ENCODE measurements around the gene EHBP1. TPM values are rescaled to one million over a fixed set of nuclear protein-coding genes. Genes with fewer than 3 reads are reported as not detected.

EHBP1 gene
- total and polyA plus RNA-seq, 2 donors (not counting 3 experiments of a cell fraction or from before 2014, with no cell fraction given): 8.4 to 34.8 TPM

DNA sequence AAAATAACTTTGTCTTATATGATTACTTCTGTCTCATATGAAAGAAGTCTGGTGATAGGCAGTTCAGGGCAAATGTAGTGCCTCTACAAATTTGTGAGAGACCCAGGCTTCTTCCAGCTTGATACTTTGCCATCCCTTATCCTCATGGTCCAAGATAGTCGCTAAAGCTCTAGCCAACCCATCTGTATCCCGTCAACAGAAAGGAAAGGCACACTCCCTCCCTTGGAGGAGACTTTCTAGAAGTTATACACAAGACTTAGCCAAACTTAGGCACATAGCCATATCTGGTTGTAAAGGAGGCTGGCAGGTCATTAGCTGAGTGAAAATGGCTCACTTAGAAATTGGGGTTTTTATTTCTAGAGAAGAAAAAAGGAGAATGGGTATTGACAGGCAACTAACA is 14.3 kb upstream of the EHBP1 start:
- DNase-seq (ENCODE audit: low read depth, low spot score) (no peak), FAIRE-seq (no peak)
- no TSS peak for BruUV-seq (replicated peaks)
- H3K4me1 ChIP-seq (ENCODE audit: control insufficient read depth, extremely low read depth, insufficient read depth, low read length): no peaks in the 10 kb centered on the region
- no peaks in the 10 kb centered on the region for H4K20me1 ChIP-seq (replicated peaks; ENCODE audit: control insufficient read depth, extremely low read depth, insufficient read depth, low read length)
- no peak overlapping the region for H3K4me3 ChIP-seq (replicated peaks in 1 of 3; ENCODE audit: insufficient read depth in 1 of 3, low read depth in 1 of 3, low read length in 3 of 3)
- H3K9ac ChIP-seq (replicated peaks; ENCODE audit: extremely low read depth, insufficient read depth, low read length): no peak overlapping the region
- no peak overlapping the region for H2AFZ ChIP-seq (ENCODE audit: low read depth, low read length)
- dilution Hi-C loops (cut with MboI; ENCODE audit: extremely low pct_ligation_motif_present, low sequenced_read_pairs) (no loop called here), intact Hi-C loops (cut with micrococcal nuclease) (no loop called here)
- no peaks in the 10 kb centered on the region for H3K79me2 ChIP-seq (ENCODE audit: control insufficient read depth, insufficient read depth, low read length)
- H3K27ac ChIP-seq (ENCODE audit: insufficient read depth, low read depth, low read length): no peak overlapping the region
- no peaks in the 10 kb centered on the region for H3K36me3 ChIP-seq (ENCODE audit: control insufficient read depth in 2 of 2, extremely low read depth in 1 of 2, insufficient read depth in 2 of 2, low read length in 2 of 2)
- POLR2A ChIA-PET: no interaction called here
- no peaks in the 10 kb centered on the region for H3K9me3 ChIP-seq (replicated peaks; ENCODE audit: control insufficient read depth, insufficient read depth, low read length)
- TF ChIP-seq JUN (IDR thresholded peaks at IDR 0.05; ENCODE audit: borderline replicate concordance, insufficient read depth, insufficient read length, low read depth) (no peak), MYC (IDR thresholded peaks at IDR 0.05; ENCODE audit: low read depth, low read length) (no peak), FOS (IDR thresholded peaks at IDR 0.05; ENCODE audit: borderline replicate concordance, insufficient read depth, low read length) (no peak), POLR2A (IDR thresholded peaks at IDR 0.05; ENCODE audit: low read depth, low read length) (no peak), GATA2 (IDR thresholded peaks at IDR 0.05; ENCODE audit: insufficient read depth, insufficient read length, low read depth, low read length) (no peak), POLR2AphosphoS5 (IDR thresholded peaks at IDR 0.05; ENCODE audit: insufficient read depth, low read depth, low read length) (no peak), EZH2 (IDR thresholded peaks at IDR 0.05; ENCODE audit: borderline replicate concordance, low read depth, low read length, severe bottlenecking) (no peak)
- TF ChIP-seq, protein P1, sequence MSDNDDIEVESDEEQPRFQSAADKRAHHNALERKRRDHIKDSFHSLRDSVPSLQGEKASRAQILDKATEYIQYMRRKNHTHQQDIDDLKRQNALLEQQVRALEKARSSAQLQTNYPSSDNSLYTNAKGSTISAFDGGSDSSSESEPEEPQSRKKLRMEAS (IDR thresholded peaks at IDR 0.05; ENCODE audit: insufficient read depth, insufficient read length): no peak
- TF ChIP-seq, protein P2, sequence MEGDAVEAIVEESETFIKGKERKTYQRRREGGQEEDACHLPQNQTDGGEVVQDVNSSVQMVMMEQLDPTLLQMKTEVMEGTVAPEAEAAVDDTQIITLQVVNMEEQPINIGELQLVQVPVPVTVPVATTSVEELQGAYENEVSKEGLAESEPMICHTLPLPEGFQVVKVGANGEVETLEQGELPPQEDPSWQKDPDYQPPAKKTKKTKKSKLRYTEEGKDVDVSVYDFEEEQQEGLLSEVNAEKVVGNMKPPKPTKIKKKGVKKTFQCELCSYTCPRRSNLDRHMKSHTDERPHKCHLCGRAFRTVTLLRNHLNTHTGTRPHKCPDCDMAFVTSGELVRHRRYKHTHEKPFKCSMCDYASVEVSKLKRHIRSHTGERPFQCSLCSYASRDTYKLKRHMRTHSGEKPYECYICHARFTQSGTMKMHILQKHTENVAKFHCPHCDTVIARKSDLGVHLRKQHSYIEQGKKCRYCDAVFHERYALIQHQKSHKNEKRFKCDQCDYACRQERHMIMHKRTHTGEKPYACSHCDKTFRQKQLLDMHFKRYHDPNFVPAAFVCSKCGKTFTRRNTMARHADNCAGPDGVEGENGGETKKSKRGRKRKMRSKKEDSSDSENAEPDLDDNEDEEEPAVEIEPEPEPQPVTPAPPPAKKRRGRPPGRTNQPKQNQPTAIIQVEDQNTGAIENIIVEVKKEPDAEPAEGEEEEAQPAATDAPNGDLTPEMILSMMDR (IDR thresholded peaks at IDR 0.05; ENCODE audit: extremely low read depth in 1 of 2, insufficient read depth in 1 of 2, low read depth in 1 of 2, low read length in 2 of 2): no peak
- CTCF ChIA-PET: no interaction called here
- H3K27me3 ChIP-seq (ENCODE audit: control insufficient read depth in 2 of 2, insufficient read depth in 2 of 2, low read length in 2 of 2): peaks cover 4 to 6% of the 10 kb centered on the region in 2 experiments
- no peaks in the 10 kb centered on the region for H3K9me1 ChIP-seq (replicated peaks; ENCODE audit: control insufficient read depth, extremely low read depth, insufficient read depth, low read length)
- H3K4me2 ChIP-seq (ENCODE audit: insufficient read depth, low read length): no peak overlapping the region
